ENCODE measurements around the gene RAB3C. TPM values are rescaled to one million over a fixed set of nuclear protein-coding genes. Genes with fewer than 3 reads are reported as not detected.

RAB3C gene
- polyA plus RNA-seq, 1 experiment = not detected

GRCh38 chr5:58750036-58750435 lies 167.2 kb downstream of the RAB3C start:
- no peak for TF ChIP-seq CTCF (IDR thresholded peaks at IDR 0.05; ENCODE audit: low read depth, low read length)
- POLR2A ChIA-PET = no interaction called here
- CTCF ChIA-PET = no interaction called here
- DNase-seq (ENCODE audit: low read depth, low spot score) = no peak
- H3K9me3 ChIP-seq (ENCODE audit: control insufficient read depth, insufficient read depth, low read length) = no peaks in the 10 kb centered on the region
- no peak overlapping the region for H3K27ac ChIP-seq (ENCODE audit: low read depth, low read length)
- H3K4me3 ChIP-seq (ENCODE audit: low read depth, low read length) = no peak overlapping the region
- no peaks in the 10 kb centered on the region for H3K27me3 ChIP-seq (ENCODE audit: control insufficient read depth, insufficient read depth, low read length)

GRCh38 chr5:58751222-58751837 lies 168.5 kb downstream of the RAB3C start:
- H3K27me3 ChIP-seq (ENCODE audit: control insufficient read depth, insufficient read depth, low read length) = no peaks in the 10 kb centered on the region
- DNase-seq (ENCODE audit: low read depth, low spot score) = no peak
- TF ChIP-seq CTCF (IDR thresholded peaks at IDR 0.05; ENCODE audit: low read depth, low read length) = no peak
- H3K4me3 ChIP-seq (ENCODE audit: low read depth, low read length) = no peak overlapping the region
- POLR2A ChIA-PET = no interaction called here
- no peaks in the 10 kb centered on the region for H3K9me3 ChIP-seq (ENCODE audit: control insufficient read depth, insufficient read depth, low read length)
- H3K27ac ChIP-seq (ENCODE audit: low read depth, low read length) = no peak overlapping the region
- CTCF ChIA-PET = no interaction called here

- no peak for DNase-seq (ENCODE audit: low read depth, low spot score)
- H3K27me3 ChIP-seq (ENCODE audit: control insufficient read depth, insufficient read depth, low read length) = no peaks in the 10 kb centered on the region
- ChIA-PET POLR2A (no interaction called here), CTCF (no interaction called here)
- H3K9me3 ChIP-seq (ENCODE audit: control insufficient read depth, insufficient read depth, low read length) = no peaks in the 10 kb centered on the region
- H3K27ac ChIP-seq (ENCODE audit: low read depth, low read length) = no peak overlapping the region
- no peak for TF ChIP-seq CTCF (IDR thresholded peaks at IDR 0.05; ENCODE audit: low read depth, low read length)
- no peak overlapping the region for H3K4me3 ChIP-seq (ENCODE audit: low read depth, low read length)
These were observed 169.2 kb downstream of the RAB3C start for GRCh38 chr5:58752104-58752503.

GRCh38 chr5:58753446-58753845 lies 170.6 kb downstream of the RAB3C start:
- DNase-seq (ENCODE audit: low read depth, low spot score) = no peak
- no peak for TF ChIP-seq CTCF (IDR thresholded peaks at IDR 0.05; ENCODE audit: low read depth, low read length)
- ChIA-PET CTCF (no interaction called here), POLR2A (no interaction called here)
- no peaks in the 10 kb centered on the region for H3K9me3 ChIP-seq (ENCODE audit: control insufficient read depth, insufficient read depth, low read length)
- H3K27me3 ChIP-seq (ENCODE audit: control insufficient read depth, insufficient read depth, low read length) = no peaks in the 10 kb centered on the region
- H3K4me3 ChIP-seq (ENCODE audit: low read depth, low read length) = no peak overlapping the region
- H3K27ac ChIP-seq (ENCODE audit: low read depth, low read length) = no peak overlapping the region

GRCh38 chr5:58754250-58754649 lies 171.4 kb downstream of the RAB3C start:
- no peaks in the 10 kb centered on the region for H3K27me3 ChIP-seq (ENCODE audit: control insufficient read depth, insufficient read depth, low read length)
- H3K27ac ChIP-seq (ENCODE audit: low read depth, low read length) = no peak overlapping the region
- no peak for TF ChIP-seq CTCF (IDR thresholded peaks at IDR 0.05; ENCODE audit: low read depth, low read length)
- DNase-seq (ENCODE audit: low read depth, low spot score) = no peak
- ChIA-PET POLR2A (no interaction called here), CTCF (no interaction called here)
- H3K4me3 ChIP-seq (ENCODE audit: low read depth, low read length) = no peak overlapping the region
- H3K9me3 ChIP-seq (ENCODE audit: control insufficient read depth, insufficient read depth, low read length) = no peaks in the 10 kb centered on the region
